Activated T-cell treated with anti-CD3 and anti-CD28 coated beads, Interleukin-2, amount 50 U/mL, for 24 hours (primary cell): ENCODE data around the gene NGRN.

Experiments
- DNase-seq: peaks from one replicate; pipeline ENCODE4 v3.0.0-alpha.2; 2020
- H3K27ac Mint-ChIP-seq: 2 replicates; pipeline ENCODE4 v1.8.0; 2020; ENCODE audit warnings: mild to moderate bottlenecking, mixed read lengths
- H3K27me3 Mint-ChIP-seq: 2 replicates; pipeline ENCODE4 v1.8.0; 2020; ENCODE audit warnings: mixed read lengths
- H3K36me3 Mint-ChIP-seq: 2 replicates; pipeline ENCODE4 v1.8.0; 2020; ENCODE audit warnings: low read depth, mixed read lengths
- H3K4me1 Mint-ChIP-seq: 2 replicates; pipeline ENCODE4 v1.8.0; 2020; ENCODE audit warnings: low read depth, mixed read lengths
- H3K4me3 Mint-ChIP-seq: 2 replicates; pipeline ENCODE4 v1.8.0; 2020; ENCODE audit warnings: mild to moderate bottlenecking, moderate library complexity, mixed read lengths
- H3K9me3 Mint-ChIP-seq: 2 replicates; pipeline ENCODE4 v1.8.0; 2020; ENCODE audit warnings: mixed read lengths

The NGRN gene

GRCh38 chr15:90265271-90266060 lies at the start of gene NGRN:
Gene NGRN (plus strand): TSS chr15:90265672. CDS start chr15:90265713, 41 bp downstream.
- no peaks in the 10 kb centered on the region for H3K9me3 Mint-ChIP-seq
- H3K4me1 Mint-ChIP-seq = peaks cover 45% of the 10 kb centered on the region

GRCh38 chr15:90217671-90218394 lies 47.6 kb upstream of the NGRN start:
- H3K9me3 Mint-ChIP-seq = no peaks in the 10 kb centered on the region
- no peak overlapping the region for H3K27ac Mint-ChIP-seq
- no peak for DNase-seq
- H3K27me3 Mint-ChIP-seq = no peaks in the 10 kb centered on the region
- H3K4me1 Mint-ChIP-seq = peaks cover 14% of the 10 kb centered on the region
- no peak overlapping the region for H3K4me3 Mint-ChIP-seq
- peaks cover 6% of the 10 kb centered on the region for H3K36me3 Mint-ChIP-seq

More at GRCh38 chr15:90265271-90266060, at the start of gene NGRN:
- peak within 1 kb of the TSS; percentile 97 for H3K27ac Mint-ChIP-seq
- peak within 1 kb of the TSS; percentile 95 for H3K4me3 Mint-ChIP-seq
- H3K27me3 Mint-ChIP-seq = no peaks in the 10 kb centered on the region
- peaks cover 48% of the 10 kb centered on the region for H3K36me3 Mint-ChIP-seq
- peak; percentile 97 for DNase-seq

- Mint-ChIP-seq H3K36me3 (peaks cover 20% of the 10 kb centered on the region), H3K27me3 (no peaks in the 10 kb centered on the region), H3K27ac (no peak overlapping the region), H3K9me3 (no peaks in the 10 kb centered on the region), H3K4me1 (peaks cover 6% of the 10 kb centered on the region), H3K4me3 (no peak overlapping the region)
- DNase-seq = peak; percentile 76
Observed at GRCh38 chr15:90219421-90220141, 45.9 kb upstream of the NGRN start.

- Mint-ChIP-seq H3K36me3 (peaks cover 26% of the 10 kb centered on the region), H3K27ac (no peak overlapping the region)
Observed at GRCh38 chr15:90221246-90221900, 44.1 kb upstream of the NGRN start.

GRCh38 chr15:90222547-90222946 lies 42.9 kb upstream of the NGRN start:
- H3K27me3 Mint-ChIP-seq = no peaks in the 10 kb centered on the region
- no peak overlapping the region for H3K27ac Mint-ChIP-seq
- no peak overlapping the region for H3K4me3 Mint-ChIP-seq
- peaks cover 6% of the 10 kb centered on the region for H3K4me1 Mint-ChIP-seq
- no peaks in the 10 kb centered on the region for H3K9me3 Mint-ChIP-seq
- H3K36me3 Mint-ChIP-seq = peaks cover 32% of the 10 kb centered on the region
- DNase-seq = no peak

More at GRCh38 chr15:90221246-90221900, 44.1 kb upstream of the NGRN start:
- Mint-ChIP-seq H3K27me3 (no peaks in the 10 kb centered on the region), H3K4me1 (peaks cover 6% of the 10 kb centered on the region), H3K9me3 (no peaks in the 10 kb centered on the region), H3K4me3 (no peak overlapping the region)
- no peak for DNase-seq

GRCh38 chr15:90223441-90224165 lies 41.9 kb upstream of the NGRN start:
- H3K27ac Mint-ChIP-seq = no peak overlapping the region
- peaks cover 6% of the 10 kb centered on the region for H3K4me1 Mint-ChIP-seq
- DNase-seq = no peak
- no peak overlapping the region for H3K4me3 Mint-ChIP-seq
- no peaks in the 10 kb centered on the region for H3K27me3 Mint-ChIP-seq
- H3K9me3 Mint-ChIP-seq = no peaks in the 10 kb centered on the region
- peaks cover 38% of the 10 kb centered on the region for H3K36me3 Mint-ChIP-seq

GRCh38 chr15:90225047-90225446 lies 40.4 kb upstream of the NGRN start:
- H3K27ac Mint-ChIP-seq = no peak overlapping the region
- H3K4me1 Mint-ChIP-seq = peaks cover 11% of the 10 kb centered on the region
- no peaks in the 10 kb centered on the region for H3K9me3 Mint-ChIP-seq
- H3K36me3 Mint-ChIP-seq = peaks cover 52% of the 10 kb centered on the region
- DNase-seq = no peak
- H3K4me3 Mint-ChIP-seq = no peak overlapping the region
- H3K27me3 Mint-ChIP-seq = no peaks in the 10 kb centered on the region

GRCh38 chr15:90225504-90226234 lies 39.8 kb upstream of the NGRN start:
- Mint-ChIP-seq H3K4me1 (peaks cover 18% of the 10 kb centered on the region), H3K9me3 (no peaks in the 10 kb centered on the region), H3K27ac (no peak overlapping the region), H3K36me3 (peaks cover 59% of the 10 kb centered on the region), H3K27me3 (no peaks in the 10 kb centered on the region), H3K4me3 (no peak overlapping the region)
- no peak for DNase-seq

- Mint-ChIP-seq H3K4me1 (peaks cover 34% of the 10 kb centered on the region), H3K4me3 (no peak overlapping the region), H3K9me3 (no peaks in the 10 kb centered on the region), H3K27ac (peak overlapping the region; percentile 31), H3K36me3 (peaks cover 70% of the 10 kb centered on the region), H3K27me3 (no peaks in the 10 kb centered on the region)
- no peak for DNase-seq
Observed at GRCh38 chr15:90227336-90227735, 38.1 kb upstream of the NGRN start.

GRCh38 chr15:90227816-90228772 lies 37.4 kb upstream of the NGRN start:
- Mint-ChIP-seq H3K4me1 (peaks cover 38% of the 10 kb centered on the region), H3K4me3 (no peak overlapping the region), H3K27me3 (no peaks in the 10 kb centered on the region), H3K9me3 (no peaks in the 10 kb centered on the region), H3K27ac (peak overlapping the region; percentile 97), H3K36me3 (peaks cover 77% of the 10 kb centered on the region)
- no peak for DNase-seq

- peaks cover 38% of the 10 kb centered on the region for H3K4me1 Mint-ChIP-seq
Observed at GRCh38 chr15:90228960-90229359, 36.5 kb upstream of the NGRN start.

GRCh38 chr15:90230071-90230494 lies 35.4 kb upstream of the NGRN start:
- peaks cover 46% of the 10 kb centered on the region for H3K4me1 Mint-ChIP-seq
- peak overlapping the region; percentile 97 for H3K27ac Mint-ChIP-seq
- H3K36me3 Mint-ChIP-seq = peaks cover 70% of the 10 kb centered on the region
- no peaks in the 10 kb centered on the region for H3K27me3 Mint-ChIP-seq
- H3K4me3 Mint-ChIP-seq = peak overlapping the region; percentile 94
- no peak for DNase-seq
- H3K9me3 Mint-ChIP-seq = no peaks in the 10 kb centered on the region

More at GRCh38 chr15:90228960-90229359, 36.5 kb upstream of the NGRN start:
- Mint-ChIP-seq H3K9me3 (no peaks in the 10 kb centered on the region), H3K27ac (peak overlapping the region; percentile 97), H3K36me3 (peaks cover 71% of the 10 kb centered on the region), H3K4me3 (no peak overlapping the region), H3K27me3 (no peaks in the 10 kb centered on the region)
- DNase-seq = no peak
